DND-41 (cell line): ENCODE measurements around the gene PIP5KL1.

ENCODE experiments used
- CTCF ChIP-seq: IDR thresholded peaks from 2 replicates; pipeline ENCODE4 v1.5.1; 2012; ENCODE audit warnings: borderline replicate concordance, low read length, moderate library complexity, mild to moderate bottlenecking; ENCODE audit not compliant: poor library complexity, severe bottlenecking; ENCODE audit errors: extremely low read depth
- EZH2 ChIP-seq: IDR thresholded peaks from 3 replicates; pipeline ENCODE4 v1.6.1; 2012; ENCODE audit warnings: borderline replicate concordance, low read depth, mild to moderate bottlenecking, moderate library complexity, low read length, inconsistent platforms; ENCODE audit not compliant: severe bottlenecking

- TF ChIP-seq CTCF (no peak), EZH2 (no peak)
These were observed 56.7 kb downstream of the PIP5KL1 start for GRCh38 chr9:127873886-127874285.
